ENCODE results near the gene CEP55.
"Not testable (repeated sequence)": the region's sequence is repeated elsewhere in the genome, so short reads cannot be mapped to it uniquely, and the experiment has no call there.

Gene CEP55

GRCh38 chr10:93467635-93468034 is 28.8 kb upstream of the CEP55 start:
- H3K27ac ChIP-seq: peak overlapping the region in 19 of 21 experiments; percentile 35 to 90 (median 79)
- not testable (repeated sequence) for H3K4me3 ChIP-seq

DNA sequence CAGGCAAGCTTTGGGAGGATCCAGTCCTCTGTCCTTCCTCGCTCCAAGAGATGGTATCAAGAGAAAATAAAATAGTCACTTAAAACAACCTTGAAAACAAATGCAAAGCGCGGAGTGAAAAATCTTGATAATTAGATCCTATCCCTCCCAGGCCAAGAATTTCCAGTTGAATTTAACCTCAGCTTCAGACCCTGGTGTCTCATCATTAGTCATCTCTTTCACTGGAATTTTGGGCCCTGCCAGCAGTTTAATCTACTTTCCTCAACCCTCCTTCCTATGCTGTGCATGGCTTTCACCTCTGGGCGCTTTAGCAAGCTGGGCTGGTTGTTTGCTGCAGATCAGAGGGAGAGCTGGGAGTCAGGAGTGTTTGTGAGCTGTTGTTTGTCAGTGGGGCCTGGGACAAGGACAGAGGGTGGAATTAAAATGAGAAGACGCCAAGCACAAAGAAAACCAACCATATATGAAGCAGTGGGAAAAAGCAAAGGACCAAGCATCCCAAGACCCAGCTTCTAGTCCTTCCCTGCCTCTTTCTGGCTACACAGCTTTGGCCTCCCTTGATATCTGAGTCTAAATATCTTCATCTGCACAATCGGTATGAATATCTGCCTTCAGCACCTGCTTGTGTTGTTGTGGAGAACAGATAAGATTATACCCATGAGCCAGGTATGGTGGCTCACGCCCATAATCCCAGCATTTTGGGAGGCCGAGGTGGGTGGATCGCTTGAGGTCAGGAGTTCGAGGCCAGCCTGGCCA is 27.8 kb upstream of the CEP55 start:
- Histone ChIP-seq H3K27ac (peak overlapping the region in 20 of 21 experiments; percentile 35 to 90 (median 78)), H3K4me3 (no peak overlapping the region)

GRCh38 chr10:93469454-93469853 is 27.0 kb upstream of the CEP55 start:
- H3K4me3 ChIP-seq: no peak overlapping the region
- H3K27ac ChIP-seq: peak overlapping the region in 20 of 21 experiments; percentile 39 to 90 (median 78)

DNA sequence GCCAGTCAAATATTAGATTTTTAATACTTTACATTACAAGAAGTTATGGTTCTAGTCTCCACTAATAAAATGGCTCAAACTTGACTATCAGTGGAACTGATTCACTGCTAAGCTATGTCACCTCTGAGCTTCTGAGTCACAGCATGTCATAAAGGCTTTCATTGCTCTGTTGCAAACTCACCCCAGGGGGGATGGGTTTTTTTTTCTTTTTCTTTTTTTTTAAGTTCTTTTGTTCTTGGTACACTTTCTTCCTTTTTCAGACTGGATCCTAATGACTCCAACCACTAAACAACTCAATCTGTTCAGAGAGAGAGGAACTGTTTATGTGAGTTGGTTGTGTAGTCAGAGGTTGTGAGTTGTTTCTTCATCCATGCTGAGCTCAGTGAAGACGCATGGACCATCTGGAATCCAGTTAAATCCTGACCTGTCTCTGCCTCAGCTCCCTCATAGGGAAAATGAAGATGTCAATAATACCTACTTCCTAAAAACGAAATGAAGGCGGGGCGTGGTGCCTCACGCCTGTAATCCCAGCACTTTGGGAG is 25.2 kb upstream of the CEP55 start:
- Histone ChIP-seq H3K4me3 (no peak overlapping the region), H3K27ac (peak overlapping the region in 20 of 21 experiments; percentile 20 to 90 (median 68))

DNA sequence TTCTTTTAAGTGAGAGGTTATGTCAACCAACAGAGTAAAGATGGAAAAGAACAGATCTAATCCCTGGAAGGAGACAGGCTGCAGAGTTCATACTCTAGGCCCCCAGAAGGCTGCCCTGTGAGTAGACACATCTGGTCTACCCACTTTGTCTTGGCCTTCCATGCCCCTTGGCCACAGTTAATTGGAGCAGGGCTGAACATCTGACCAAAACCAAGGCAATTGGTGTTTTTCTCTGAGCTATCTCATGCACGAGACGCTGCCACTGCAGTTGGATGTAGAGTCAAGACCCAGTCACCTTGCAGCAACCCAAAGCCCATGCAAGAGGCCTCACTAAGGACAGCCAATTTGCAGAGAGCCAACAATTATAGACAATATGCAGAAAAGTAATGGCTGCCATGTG is 23.3 kb upstream of the CEP55 start:
- peak overlapping the region in 7 of 21 experiments; percentile 14 to 81 (median 44) for H3K27ac ChIP-seq
- no peak overlapping the region for H3K4me3 ChIP-seq

DNA sequence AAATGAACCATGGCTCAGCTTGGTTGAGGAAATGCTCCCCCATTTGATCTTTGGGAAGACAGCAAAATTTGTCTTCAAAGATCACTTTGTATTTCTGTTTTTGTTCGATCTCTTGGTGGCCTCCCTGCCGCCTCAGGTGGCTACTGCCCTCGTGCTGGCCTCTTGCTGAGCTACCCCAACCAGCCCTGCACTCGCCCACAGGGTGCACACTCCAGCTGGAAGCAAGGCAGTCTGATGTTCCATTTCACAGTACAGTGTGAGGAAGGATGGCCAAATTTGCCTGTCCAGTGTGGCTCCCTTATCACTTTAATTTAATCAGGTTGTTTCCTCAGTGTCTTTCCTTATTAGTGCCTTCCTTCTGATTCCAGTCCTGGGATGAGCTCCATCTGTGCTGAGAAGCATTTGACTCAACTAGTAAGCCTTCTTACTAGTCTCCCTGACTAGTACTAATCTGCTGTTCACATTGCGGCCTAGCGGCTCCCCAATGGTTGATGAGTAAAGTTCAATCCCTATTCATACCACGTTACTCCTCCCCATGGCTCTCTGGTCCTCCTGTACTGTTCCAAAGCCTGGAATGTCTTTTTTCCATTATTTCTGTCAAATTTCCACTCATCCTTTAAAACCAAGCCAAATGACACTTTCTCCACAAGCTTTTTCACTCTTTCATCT is 22.5 kb upstream of the CEP55 start:
- peak overlapping the region in 7 of 21 experiments; percentile 38 to 71 (median 44) for H3K27ac ChIP-seq
- H3K4me3 ChIP-seq: no peak overlapping the region

GRCh38 chr10:93475227-93475626 is 21.2 kb upstream of the CEP55 start:
- Histone ChIP-seq H3K4me3 (no peak overlapping the region), H3K27ac (peak overlapping the region in 13 of 21 experiments; percentile 5 to 79 (median 59))

- Histone ChIP-seq H3K27ac (peak overlapping the region in 15 of 21 experiments; percentile 5 to 79 (median 59)), H3K4me3 (no peak overlapping the region)
Observed at GRCh38 chr10:93475871-93476270, 20.5 kb upstream of the CEP55 start.

GRCh38 chr10:93476756-93477155 is 19.7 kb upstream of the CEP55 start:
- Histone ChIP-seq H3K4me3 (no peak overlapping the region), H3K27ac (peak overlapping the region in 8 of 21 experiments; percentile 33 to 79 (median 68))

DNA sequence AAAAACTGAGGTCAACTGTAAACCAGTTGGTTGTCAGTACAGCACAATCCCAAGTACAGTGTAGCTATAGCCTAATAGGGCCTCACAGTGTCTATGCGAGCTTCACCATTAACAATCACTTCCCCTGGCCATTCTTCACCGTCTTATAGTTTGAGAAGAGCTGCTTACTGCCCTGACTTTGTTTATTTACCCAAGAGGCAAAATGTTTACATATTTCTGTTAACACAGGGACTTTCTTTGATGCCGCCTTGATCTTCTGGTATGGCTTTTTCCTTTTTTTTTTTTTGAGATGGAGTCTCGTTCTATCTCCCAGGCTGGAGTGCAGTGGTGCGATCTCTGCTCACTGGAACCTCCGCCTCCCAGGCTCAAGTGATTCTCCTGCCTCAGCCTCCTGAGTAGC is 17.5 kb upstream of the CEP55 start:
- no peak overlapping the region for H3K4me3 ChIP-seq

GRCh38 chr10:93481637-93482144 is 14.7 kb upstream of the CEP55 start:
- H3K4me3 ChIP-seq: peak overlapping the region; percentile 43 to 58 (median 53)

More for the DNA sequence above, 17.5 kb upstream of the CEP55 start:
- H3K27ac ChIP-seq: peak overlapping the region in 6 of 21 experiments; percentile 3 to 83 (median 29)

DNA sequence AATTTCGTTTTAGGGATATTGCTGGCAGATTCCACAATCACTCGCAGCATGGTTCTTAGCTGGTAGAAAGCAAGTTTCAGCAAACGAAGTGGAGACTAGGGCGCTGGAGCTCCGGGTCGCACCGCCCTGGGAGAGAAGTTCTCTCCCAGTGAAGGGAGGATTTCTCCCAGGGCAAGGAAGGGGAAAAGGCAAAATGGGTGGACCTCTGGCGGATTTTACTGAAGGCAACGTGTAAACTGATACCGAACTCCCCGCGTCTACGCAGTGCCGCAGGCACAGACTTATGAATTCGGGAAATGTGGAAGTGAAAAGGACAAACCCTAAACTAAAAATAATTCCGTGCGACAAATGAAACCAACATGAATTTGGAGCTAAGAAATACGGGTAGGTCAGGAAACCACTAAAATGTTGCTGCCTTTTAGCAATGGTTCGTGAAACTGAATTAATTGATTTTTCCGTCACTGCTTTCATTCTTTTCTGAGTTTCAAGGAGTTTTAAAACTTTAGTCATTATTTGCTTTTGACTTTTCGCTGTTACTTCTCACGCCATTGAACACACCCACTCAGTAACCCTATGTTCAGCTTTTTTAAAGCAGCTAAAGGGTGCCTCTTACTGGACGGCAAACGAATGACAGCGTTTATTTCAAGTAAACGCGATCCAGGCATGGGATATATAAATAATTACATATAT is 14.1 kb upstream of the CEP55 start, which contains the start of gene MYOF:
MYOF (minus strand) TSS at position 190 of the 690 bp plus-strand sequence; CDS start at position 50, 140 bp downstream.
- peak within 1 kb of the TSS in 20 of 21 experiments; percentile 77 to 96 (median 88) for H3K27ac ChIP-seq
- peak within 1 kb of the TSS; percentile 43 to 58 (median 53) for H3K4me3 ChIP-seq

More at GRCh38 chr10:93481637-93482144, 14.7 kb upstream of the CEP55 start:
- peak overlapping the region in 20 of 21 experiments; percentile 77 to 96 (median 88) for H3K27ac ChIP-seq

GRCh38 chr10:93485690-93486089 is 10.7 kb upstream of the CEP55 start:
- no peak overlapping the region for H3K27ac ChIP-seq
- no peak overlapping the region for H3K4me3 ChIP-seq

DNA sequence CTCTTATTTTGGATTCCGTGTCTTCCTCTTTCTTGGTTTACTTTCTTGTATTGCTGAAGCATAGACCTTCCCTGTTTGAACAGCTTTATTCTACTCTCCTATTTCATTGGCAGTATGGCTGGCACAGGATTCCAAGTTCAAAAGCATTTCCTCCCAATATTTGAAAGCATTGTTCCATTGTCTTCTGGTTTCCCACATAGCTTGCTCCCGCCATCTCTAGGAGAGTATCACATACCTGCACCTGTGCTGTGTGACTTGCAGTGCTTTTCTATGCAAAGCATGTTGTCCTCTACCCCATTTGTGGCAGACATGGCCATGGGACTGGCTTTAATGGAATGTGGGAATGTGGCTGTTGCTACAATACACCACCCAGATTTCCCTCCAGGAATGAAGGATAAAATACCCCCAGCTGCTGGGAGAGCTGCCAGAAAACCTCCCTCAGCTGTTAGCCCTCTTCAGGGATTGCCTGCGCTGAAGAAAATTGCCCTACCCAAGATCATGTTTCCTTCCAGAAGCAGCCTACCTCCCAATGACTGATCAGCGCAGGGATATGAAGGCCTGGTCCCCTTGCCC is 7.4 kb upstream of the CEP55 start:
- Histone ChIP-seq H3K27ac (peak overlapping the region in 1 of 21 experiments; percentile 0), H3K4me3 (no peak overlapping the region)

- Histone ChIP-seq H3K27ac (no peak overlapping the region), H3K4me3 (no peak overlapping the region)
Observed at GRCh38 chr10:93491602-93492121, 4.8 kb upstream of the CEP55 start.

GRCh38 chr10:93493162-93493561 is 3.2 kb upstream of the CEP55 start:
- Histone ChIP-seq H3K27ac (peak overlapping the region in 1 of 21 experiments; percentile 42), H3K4me3 (no peak overlapping the region)

GRCh38 chr10:93494494-93494893 is 1.9 kb upstream of the CEP55 start:
- Histone ChIP-seq H3K4me3 (no peak overlapping the region), H3K27ac (peak overlapping the region in 3 of 21 experiments; percentile 45 to 76 (median 48))

DNA sequence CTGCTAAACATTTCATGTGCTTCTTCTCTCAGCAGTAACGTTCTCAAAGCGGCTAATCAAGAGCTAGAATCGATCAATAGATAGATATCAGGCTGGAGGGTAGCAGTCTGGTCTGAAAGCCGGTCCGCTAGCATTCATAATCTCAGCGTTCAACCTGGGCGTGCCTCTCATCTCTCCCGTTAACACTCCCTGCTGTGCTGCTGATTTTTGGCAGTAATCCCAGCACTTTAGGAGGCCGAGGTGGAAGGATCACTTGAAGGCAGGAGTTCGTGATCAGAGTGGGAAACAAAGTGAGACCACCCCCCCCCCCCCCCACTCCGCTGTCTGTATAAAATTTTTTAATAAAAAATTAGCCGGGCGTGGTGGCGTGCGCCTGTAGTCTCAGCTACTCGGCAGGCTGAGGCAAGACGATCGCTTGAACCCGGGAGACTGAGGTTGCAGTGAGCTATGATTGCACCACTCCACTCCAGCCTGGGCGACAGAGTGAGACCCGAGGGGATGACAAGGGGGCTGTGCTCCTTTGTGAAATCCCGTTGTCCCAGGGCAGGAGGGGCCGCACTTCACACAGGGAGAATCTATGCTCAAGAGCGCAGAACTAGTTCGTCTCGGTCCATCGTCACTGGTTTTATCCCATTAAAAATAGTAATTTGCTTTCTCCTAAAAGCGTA is 624 bp upstream of the CEP55 start:
- Histone ChIP-seq H3K4me3 (peak overlapping the region; percentile 41 to 75 (median 70)), H3K27ac (peak overlapping the region in 19 of 21 experiments; percentile 20 to 86 (median 60))

All from skin epidermis (tissue), 12 donors.